Activated CD8-positive, alpha-beta memory T cell treated with anti-CD3 and anti-CD28 coated beads, Interleukin-2, amount 10 ng/mL, durations not matched to agents 7 days and 5 days (primary cell): ENCODE measurements around the gene SPON1. TPM values are rescaled to one million over a fixed set of nuclear protein-coding genes. Genes with fewer than 3 reads are reported as not detected.
"Not testable (repeated sequence)": the region's sequence is repeated elsewhere in the genome, so short reads cannot be mapped to it uniquely, and the experiment has no call there.

Experiments
- ATAC-seq: fragments of 150-1000 bp; cut with Tn5 transposase; one replicate; pipeline ENCODE4 v1.10.0; 2021; ENCODE audit warnings: moderate library complexity
- CTCF ChIA-PET: fragments of 350-600 bp; sonication (Branson Sonifier 250); formaldehyde crosslinking; loops from one replicate; lab custom pipeline; 2021; ENCODE audit warnings: antibody characterized with exemption; lab: Charles Lee
- DNase-seq: peaks from one replicate; pipeline ENCODE4 v3.0.0-alpha.2; 2020
- H3K27ac Mint-ChIP-seq: one replicate; pipeline ENCODE4 v1.8.0; 2021; ENCODE audit warnings: mild to moderate bottlenecking, mixed read lengths
- H3K27me3 Mint-ChIP-seq: one replicate; pipeline ENCODE4 v1.8.0; 2021; ENCODE audit warnings: mixed read lengths
- H3K36me3 Mint-ChIP-seq: one replicate; pipeline ENCODE4 v1.8.0; 2021; ENCODE audit warnings: mild to moderate bottlenecking, mixed read lengths
- H3K4me1 Mint-ChIP-seq: one replicate; pipeline ENCODE4 v1.8.0; 2021; ENCODE audit warnings: mixed read lengths
- H3K4me3 Mint-ChIP-seq: one replicate; pipeline ENCODE4 v1.8.0; 2021; ENCODE audit warnings: mild to moderate bottlenecking, moderate library complexity, mixed read lengths
- H3K9me3 Mint-ChIP-seq: one replicate; pipeline ENCODE4 v1.8.0; 2022; ENCODE audit warnings: low read depth, mixed read lengths
- total RNA-seq, 2 experiments: library from RNA; stranded (reverse); gene quantifications; one replicate each; pipeline ENCODE4 v1.2.3, GENCODE V29; 2021

Gene SPON1
- total RNA-seq, 2 experiments from 2014 or later = not detected

- H3K27ac Mint-ChIP-seq = no peak overlapping the region
- ATAC-seq (no peak), DNase-seq (no peak)
- CTCF ChIA-PET = interaction anchor here (1.1 kb wide), 1 partner anchor 30 kb away, joined by 3 read pairs; no protein-coding TSS in a partner anchor
- H3K9me3 Mint-ChIP-seq = peaks cover 5% of the 10 kb centered on the region
- peaks cover 3% of the 10 kb centered on the region for H3K27me3 Mint-ChIP-seq
- H3K4me3 Mint-ChIP-seq = no peak overlapping the region
- H3K36me3 Mint-ChIP-seq = no peaks in the 10 kb centered on the region
- H3K4me1 Mint-ChIP-seq = no peaks in the 10 kb centered on the region
These were observed 39.1 kb downstream of the SPON1 start for GRCh38 chr11:14001597-14001996.

DNA sequence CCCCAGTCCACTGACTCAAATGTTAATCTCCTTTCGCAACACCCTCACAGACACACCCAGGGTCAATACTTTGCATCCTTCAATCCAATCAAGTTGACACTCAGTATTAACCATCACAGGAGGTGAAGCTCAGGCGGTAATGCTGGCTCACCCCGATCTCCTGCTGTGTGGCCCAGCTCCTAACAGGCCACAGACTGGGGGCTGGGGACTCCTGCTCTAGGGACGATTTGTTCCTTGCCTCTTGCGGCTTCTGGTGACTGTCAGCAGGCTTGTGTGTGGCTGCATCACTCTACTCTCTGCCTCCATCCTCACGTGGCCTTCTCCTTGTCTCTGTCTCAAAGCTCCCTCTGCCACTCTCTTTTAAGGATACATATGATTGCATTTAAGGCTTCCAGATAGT, 45.0 kb downstream of the SPON1 start:
- CTCF ChIA-PET = no interaction called here
- DNase-seq = no peak
- Mint-ChIP-seq H3K36me3 (no peaks in the 10 kb centered on the region), H3K4me1 (no peaks in the 10 kb centered on the region), H3K4me3 (no peak overlapping the region), H3K27ac (no peak overlapping the region), H3K9me3 (peaks cover 3% of the 10 kb centered on the region), H3K27me3 (peaks cover 3% of the 10 kb centered on the region)
- ATAC-seq = no peak

- Mint-ChIP-seq H3K27me3 (no peaks in the 10 kb centered on the region), H3K36me3 (no peaks in the 10 kb centered on the region), H3K9me3 (no peaks in the 10 kb centered on the region), H3K27ac (no peak overlapping the region), H3K4me3 (no peak overlapping the region), H3K4me1 (no peaks in the 10 kb centered on the region)
- CTCF ChIA-PET = no interaction called here
- ATAC-seq = no peak
- DNase-seq = no peak
These were observed 48.1 kb downstream of the SPON1 start for GRCh38 chr11:14010665-14011064.

GRCh38 chr11:14012846-14013245, 50.3 kb downstream of the SPON1 start:
- ATAC-seq = no peak
- no peak for DNase-seq
- H3K4me1 Mint-ChIP-seq = no peaks in the 10 kb centered on the region
- H3K27me3 Mint-ChIP-seq = no peaks in the 10 kb centered on the region
- no peak overlapping the region for H3K27ac Mint-ChIP-seq
- no peaks in the 10 kb centered on the region for H3K36me3 Mint-ChIP-seq
- CTCF ChIA-PET = no interaction called here
- no peak overlapping the region for H3K4me3 Mint-ChIP-seq
- no peaks in the 10 kb centered on the region for H3K9me3 Mint-ChIP-seq

DNA sequence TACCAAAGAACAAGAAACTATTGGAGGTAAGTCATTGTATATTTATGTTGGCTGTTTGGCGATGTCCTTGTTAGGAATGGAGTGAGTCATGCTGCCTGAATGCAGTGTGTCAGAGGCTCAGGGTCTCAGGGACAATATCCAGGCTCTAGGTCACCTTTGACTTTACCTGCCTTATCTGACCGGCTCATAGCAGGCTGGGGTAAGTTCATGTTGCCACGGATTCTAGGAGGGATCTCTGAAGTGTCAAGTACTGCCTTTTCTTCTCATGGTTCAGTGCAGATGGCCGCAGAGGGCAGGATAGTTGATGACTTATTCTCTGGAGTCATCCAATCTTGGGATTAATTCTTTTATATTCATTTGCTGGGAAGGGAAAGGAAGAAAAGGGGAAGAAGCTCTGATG, 53.2 kb downstream of the SPON1 start:
- no peaks in the 10 kb centered on the region for H3K36me3 Mint-ChIP-seq
- no peak overlapping the region for H3K27ac Mint-ChIP-seq
- CTCF ChIA-PET = no interaction called here
- H3K4me3 Mint-ChIP-seq = no peak overlapping the region
- ATAC-seq (no peak), DNase-seq (no peak)
- H3K27me3 Mint-ChIP-seq = no peaks in the 10 kb centered on the region
- no peaks in the 10 kb centered on the region for H3K9me3 Mint-ChIP-seq
- H3K4me1 Mint-ChIP-seq = no peaks in the 10 kb centered on the region

- no peaks in the 10 kb centered on the region for H3K4me1 Mint-ChIP-seq
- CTCF ChIA-PET = no interaction called here
- no peak overlapping the region for H3K4me3 Mint-ChIP-seq
- DNase-seq (no peak), ATAC-seq (no peak)
- H3K9me3 Mint-ChIP-seq = no peaks in the 10 kb centered on the region
- no peak overlapping the region for H3K27ac Mint-ChIP-seq
- H3K36me3 Mint-ChIP-seq = no peaks in the 10 kb centered on the region
- peaks cover 8% of the 10 kb centered on the region for H3K27me3 Mint-ChIP-seq
These were observed 55.9 kb downstream of the SPON1 start for GRCh38 chr11:14018441-14018840.

DNA sequence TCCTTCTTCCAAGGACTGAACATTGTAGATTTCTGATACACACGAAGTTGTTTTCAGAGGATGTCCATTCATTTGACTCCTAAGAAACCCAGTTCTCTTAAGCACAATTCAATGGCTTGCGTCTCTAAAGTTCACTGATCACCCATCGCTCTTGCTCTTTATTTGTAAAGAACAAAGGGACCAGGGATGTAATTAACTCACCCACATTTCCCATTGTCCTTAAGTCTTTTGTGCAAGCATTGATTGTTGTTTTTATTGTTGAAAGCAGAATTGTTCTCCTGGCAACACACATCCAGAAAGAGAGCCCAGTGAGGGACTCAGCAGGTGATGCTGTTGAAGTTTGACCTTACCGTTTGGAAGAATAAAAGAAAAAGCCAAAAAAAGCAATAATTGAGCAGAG, 59.2 kb downstream of the SPON1 start:
- DNase-seq = no peak
- no peak overlapping the region for H3K27ac Mint-ChIP-seq
- H3K4me3 Mint-ChIP-seq = no peak overlapping the region
- H3K4me1 Mint-ChIP-seq = no peaks in the 10 kb centered on the region
- CTCF ChIA-PET = no interaction called here
- ATAC-seq = no peak
- H3K27me3 Mint-ChIP-seq = peaks cover 17% of the 10 kb centered on the region
- H3K9me3 Mint-ChIP-seq = no peaks in the 10 kb centered on the region
- H3K36me3 Mint-ChIP-seq = no peaks in the 10 kb centered on the region

DNA sequence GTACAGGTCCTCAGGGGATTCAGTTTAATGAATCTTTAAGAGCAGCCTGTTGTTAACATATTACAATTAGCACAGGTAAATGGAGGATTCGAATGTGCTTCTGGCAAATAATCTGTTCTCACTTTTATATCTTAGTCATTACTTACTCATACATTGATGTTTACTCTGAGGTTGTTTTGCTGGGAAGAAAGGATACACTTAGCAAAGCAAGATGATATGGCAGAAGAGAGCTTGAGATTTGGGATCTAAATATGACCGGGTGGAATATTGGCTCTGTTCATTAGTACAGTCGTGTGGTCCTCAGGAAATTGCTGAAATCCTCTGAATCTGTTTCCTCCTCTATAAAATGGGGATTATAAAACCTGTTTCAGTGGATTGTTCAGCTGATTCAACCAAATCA, 59.7 kb downstream of the SPON1 start:
- H3K27ac Mint-ChIP-seq = no peak overlapping the region
- no peaks in the 10 kb centered on the region for H3K9me3 Mint-ChIP-seq
- DNase-seq (no peak), ATAC-seq (no peak)
- H3K4me1 Mint-ChIP-seq = no peaks in the 10 kb centered on the region
- CTCF ChIA-PET = no interaction called here
- peaks cover 19% of the 10 kb centered on the region for H3K27me3 Mint-ChIP-seq
- no peak overlapping the region for H3K4me3 Mint-ChIP-seq
- no peaks in the 10 kb centered on the region for H3K36me3 Mint-ChIP-seq

GRCh38 chr11:14022821-14023220, 60.3 kb downstream of the SPON1 start:
- ATAC-seq = no peak
- no peaks in the 10 kb centered on the region for H3K36me3 Mint-ChIP-seq
- CTCF ChIA-PET = no interaction called here
- no peak overlapping the region for H3K27ac Mint-ChIP-seq
- H3K4me1 Mint-ChIP-seq = no peaks in the 10 kb centered on the region
- peaks cover 19% of the 10 kb centered on the region for H3K27me3 Mint-ChIP-seq
- H3K9me3 Mint-ChIP-seq = no peaks in the 10 kb centered on the region
- no peak overlapping the region for H3K4me3 Mint-ChIP-seq
- no peak for DNase-seq

- DNase-seq (no peak), ATAC-seq (no peak)
- no peaks in the 10 kb centered on the region for H3K36me3 Mint-ChIP-seq
- H3K9me3 Mint-ChIP-seq = no peaks in the 10 kb centered on the region
- CTCF ChIA-PET = no interaction called here
- no peaks in the 10 kb centered on the region for H3K4me1 Mint-ChIP-seq
- peaks cover 15% of the 10 kb centered on the region for H3K27me3 Mint-ChIP-seq
- no peak overlapping the region for H3K4me3 Mint-ChIP-seq
- H3K27ac Mint-ChIP-seq = no peak overlapping the region
These were observed 64.4 kb downstream of the SPON1 start for GRCh38 chr11:14026961-14027360.

- no peaks in the 10 kb centered on the region for H3K9me3 Mint-ChIP-seq
- H3K4me3 Mint-ChIP-seq = no peak overlapping the region
- CTCF ChIA-PET = no interaction called here
- DNase-seq (no peak), ATAC-seq (no peak)
- no peaks in the 10 kb centered on the region for H3K4me1 Mint-ChIP-seq
- H3K36me3 Mint-ChIP-seq = no peaks in the 10 kb centered on the region
- no peak overlapping the region for H3K27ac Mint-ChIP-seq
- H3K27me3 Mint-ChIP-seq = peaks cover 11% of the 10 kb centered on the region
These were observed 65.0 kb downstream of the SPON1 start for GRCh38 chr11:14027525-14027924.

DNA sequence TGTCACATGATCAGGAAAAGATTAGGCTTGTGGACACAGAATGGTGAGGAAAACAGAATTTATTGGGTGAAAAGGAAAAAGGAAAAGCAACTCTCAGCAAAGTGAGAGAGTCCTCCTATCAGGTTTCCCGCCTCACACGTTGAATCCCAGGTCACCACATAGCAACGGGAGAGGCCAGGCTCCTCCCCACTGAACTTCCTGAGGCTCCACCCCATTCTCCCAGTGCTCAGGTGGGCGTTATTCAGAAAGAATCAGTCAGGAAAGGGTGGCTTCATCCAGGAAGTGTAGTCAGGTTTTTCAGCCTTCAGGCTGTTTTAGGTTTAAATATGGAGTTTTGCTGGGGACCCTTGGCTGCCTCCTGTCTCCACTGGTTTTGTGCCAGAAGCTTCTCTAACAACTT, 66.9 kb downstream of the SPON1 start:
- CTCF ChIA-PET = no interaction called here
- no peak for ATAC-seq
- Mint-ChIP-seq H3K36me3 (no peaks in the 10 kb centered on the region), H3K4me3 (no peak overlapping the region), H3K4me1 (no peaks in the 10 kb centered on the region), H3K27me3 (peaks cover 15% of the 10 kb centered on the region), H3K9me3 (no peaks in the 10 kb centered on the region), H3K27ac (no peak overlapping the region)
- no peak for DNase-seq

DNA sequence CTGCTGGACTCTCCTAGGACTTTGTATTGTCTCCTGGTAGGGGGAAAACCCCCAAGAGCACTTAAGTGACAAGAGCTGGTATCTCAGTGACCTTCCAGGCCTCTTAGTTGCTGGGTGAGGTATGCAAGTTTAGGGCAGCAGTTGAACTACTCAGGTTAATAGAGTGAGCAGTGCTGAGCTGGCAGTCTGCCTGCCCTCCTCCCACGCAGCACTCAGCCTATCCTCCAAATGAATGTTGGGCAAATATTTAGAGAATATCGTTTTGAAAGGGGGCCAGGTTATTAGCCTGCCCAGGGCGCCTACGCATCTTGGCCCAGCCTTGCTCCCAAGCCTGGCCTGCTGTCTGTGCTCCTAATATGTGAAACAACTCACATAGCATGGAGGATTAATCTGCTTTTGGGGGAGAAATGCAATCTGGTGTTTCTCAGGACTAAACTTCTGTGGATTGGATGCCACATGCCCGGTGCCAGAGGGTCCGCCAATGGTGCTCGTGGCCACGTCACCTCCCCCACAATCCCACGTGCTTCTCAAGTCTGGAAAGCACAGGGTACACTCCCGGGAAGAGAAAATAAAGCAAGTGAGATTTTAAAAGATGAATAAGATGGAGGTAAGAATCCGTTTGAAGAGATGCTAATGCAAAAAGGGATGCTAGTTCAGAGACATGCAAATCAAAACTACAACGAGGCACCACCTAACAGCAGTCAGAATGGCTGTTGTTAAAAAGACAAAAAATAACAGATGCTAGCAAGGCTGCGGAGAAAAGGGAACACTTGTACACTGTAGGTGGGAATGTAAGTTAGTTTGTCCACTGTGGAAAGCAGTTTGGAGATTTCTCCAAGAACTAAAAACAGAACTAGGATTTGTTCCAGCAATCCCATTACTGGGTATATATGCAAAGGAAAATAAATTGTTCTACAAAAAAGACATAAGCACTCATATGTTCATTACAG, 67.7 kb downstream of the SPON1 start:
- DNase-seq (no peak), ATAC-seq (no peak)
- CTCF ChIA-PET = no interaction called here
- Mint-ChIP-seq H3K27ac (no peak overlapping the region), H3K36me3 (no peaks in the 10 kb centered on the region), H3K4me3 (no peak overlapping the region), H3K4me1 (no peaks in the 10 kb centered on the region), H3K9me3 (no peaks in the 10 kb centered on the region), H3K27me3 (peaks cover 15% of the 10 kb centered on the region)

- H3K4me1 Mint-ChIP-seq, ATAC-seq, H3K27ac Mint-ChIP-seq, H3K9me3 Mint-ChIP-seq, DNase-seq, H3K36me3 Mint-ChIP-seq, H3K27me3 Mint-ChIP-seq, CTCF ChIA-PET, H3K4me3 Mint-ChIP-seq: not testable (repeated sequence)
These were observed 73.0 kb downstream of the SPON1 start for GRCh38 chr11:14035526-14035925.
